Cardiac muscle cell (in vitro differentiated cells and primary cell): ENCODE measurements around the gene MCM9. TPM values are rescaled to one million over a fixed set of nuclear protein-coding genes. Genes with fewer than 3 reads are reported as not detected.

Source experiments
- DNase-seq, 2 donors: peaks; one replicate each; pipeline versions ENCODE4 v3.0.0 to v3.0.0-alpha.2; 2010 to 2017; ENCODE audit warnings: low read depth in 1 of 2, low spot score in 1 of 2
- H3K27ac ChIP-seq: fragments of 200-600 bp; sonication (generic); 2 replicates; pipeline ENCODE4 v1.5.1; 2016
- H3K27me3 ChIP-seq: fragments of 200-600 bp; sonication (generic); 2 replicates; pipeline ENCODE4 v1.6.0; 2016; ENCODE audit warnings: control low read depth
- H3K36me3 ChIP-seq: fragments of 200-600 bp; sonication (generic); 2 replicates; pipeline ENCODE4 v1.5.1; 2016; ENCODE audit warnings: control low read depth
- H3K4me1 ChIP-seq: fragments of 200-600 bp; sonication (generic); 2 replicates; pipeline ENCODE4 v1.8.1; 2017; ENCODE audit warnings: low read depth, mild to moderate bottlenecking, mixed run types
- H3K4me3 ChIP-seq: fragments of 200-600 bp; sonication (generic); 2 replicates; pipeline ENCODE4 v1.5.1; 2016; ENCODE audit warnings: mild to moderate bottlenecking
- H3K9me3 ChIP-seq: fragments of 200-600 bp; sonication (generic); 2 replicates; pipeline ENCODE4 v1.5.1; 2017; ENCODE audit warnings: low read depth, mild to moderate bottlenecking, control low read depth
- polyA plus RNA-seq: library from polyadenylated mRNA; unstranded; fragments of >200 nt; fragmentation: Nextera tagmentation; extraction: Ambion mirVana; gene quantifications from 2 replicates; pipeline ENCODE4 v1.2.1, GENCODE V29; 2016
- total RNA-seq: library from RNA; depleted of rRNA; stranded (reverse); fragments of >200 nt; gene quantifications from 2 replicates; pipeline ENCODE4 v1.2.3, GENCODE V29; 2016
- TF ChIP-seq, protein P1 (sequence below): IDR thresholded peaks from 2 replicates; pipeline ENCODE4 v1.5.1; 2012; ENCODE audit warnings: low read depth, mild to moderate bottlenecking, low read length

The MCM9 gene
- total and polyA plus RNA-seq, 2 experiments from 2014 or later = 7.0 to 10.1 TPM

- DNase-seq = no peak
- H3K4me1 ChIP-seq = peaks cover 20% of the 10 kb centered on the region
- no peaks in the 10 kb centered on the region for H3K36me3 ChIP-seq
- no peak overlapping the region for H3K27ac ChIP-seq
- H3K27me3 ChIP-seq = no peaks in the 10 kb centered on the region
- H3K9me3 ChIP-seq = no peaks in the 10 kb centered on the region
- TF ChIP-seq, protein P1, sequence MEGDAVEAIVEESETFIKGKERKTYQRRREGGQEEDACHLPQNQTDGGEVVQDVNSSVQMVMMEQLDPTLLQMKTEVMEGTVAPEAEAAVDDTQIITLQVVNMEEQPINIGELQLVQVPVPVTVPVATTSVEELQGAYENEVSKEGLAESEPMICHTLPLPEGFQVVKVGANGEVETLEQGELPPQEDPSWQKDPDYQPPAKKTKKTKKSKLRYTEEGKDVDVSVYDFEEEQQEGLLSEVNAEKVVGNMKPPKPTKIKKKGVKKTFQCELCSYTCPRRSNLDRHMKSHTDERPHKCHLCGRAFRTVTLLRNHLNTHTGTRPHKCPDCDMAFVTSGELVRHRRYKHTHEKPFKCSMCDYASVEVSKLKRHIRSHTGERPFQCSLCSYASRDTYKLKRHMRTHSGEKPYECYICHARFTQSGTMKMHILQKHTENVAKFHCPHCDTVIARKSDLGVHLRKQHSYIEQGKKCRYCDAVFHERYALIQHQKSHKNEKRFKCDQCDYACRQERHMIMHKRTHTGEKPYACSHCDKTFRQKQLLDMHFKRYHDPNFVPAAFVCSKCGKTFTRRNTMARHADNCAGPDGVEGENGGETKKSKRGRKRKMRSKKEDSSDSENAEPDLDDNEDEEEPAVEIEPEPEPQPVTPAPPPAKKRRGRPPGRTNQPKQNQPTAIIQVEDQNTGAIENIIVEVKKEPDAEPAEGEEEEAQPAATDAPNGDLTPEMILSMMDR = no peak
- H3K4me3 ChIP-seq = no peak overlapping the region
Observed at GRCh38 chr6:118890997-118891790, 43.8 kb downstream of the MCM9 start.

DNA sequence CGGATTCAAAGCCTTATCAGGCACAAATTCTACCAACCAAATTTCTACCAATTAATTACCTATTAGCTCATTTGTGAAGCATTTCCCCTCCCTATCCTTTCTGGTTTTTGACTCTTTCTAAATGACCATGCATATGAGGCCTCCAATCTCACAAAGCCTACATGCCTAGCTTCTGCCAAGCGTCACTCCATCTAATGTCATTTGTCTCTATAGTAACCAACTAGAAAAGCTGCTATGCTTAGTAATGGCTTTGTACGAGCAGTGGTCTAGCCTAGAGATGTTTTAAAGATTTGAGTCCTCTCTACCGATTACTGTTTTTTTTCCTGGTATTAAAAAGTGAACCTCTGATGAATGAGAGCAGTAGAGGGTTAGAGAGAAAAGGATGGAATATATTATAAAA lies 45.8 kb downstream of the MCM9 start:
- H3K27me3 ChIP-seq = no peaks in the 10 kb centered on the region
- no peak overlapping the region for H3K27ac ChIP-seq
- no peaks in the 10 kb centered on the region for H3K9me3 ChIP-seq
- TF ChIP-seq, protein P1 = no peak
- no peak overlapping the region for H3K4me3 ChIP-seq
- H3K36me3 ChIP-seq = no peaks in the 10 kb centered on the region
- H3K4me1 ChIP-seq = peaks cover 15% of the 10 kb centered on the region
- no peak for DNase-seq

- no peaks in the 10 kb centered on the region for H3K36me3 ChIP-seq
- H3K27ac ChIP-seq = no peak overlapping the region
- H3K4me1 ChIP-seq = peaks cover 3% of the 10 kb centered on the region
- no peak for DNase-seq
- TF ChIP-seq, protein P1 = no peak
- H3K9me3 ChIP-seq = no peaks in the 10 kb centered on the region
- no peak overlapping the region for H3K4me3 ChIP-seq
- H3K27me3 ChIP-seq = no peaks in the 10 kb centered on the region
Observed at GRCh38 chr6:118886641-118887040, 48.3 kb downstream of the MCM9 start.

- DNase-seq = no peak
- Histone ChIP-seq H3K4me1 (no peaks in the 10 kb centered on the region), H3K27ac (no peak overlapping the region), H3K9me3 (no peaks in the 10 kb centered on the region), H3K4me3 (no peak overlapping the region), H3K36me3 (no peaks in the 10 kb centered on the region), H3K27me3 (no peaks in the 10 kb centered on the region)
- TF ChIP-seq, protein P1 = no peak
Observed at GRCh38 chr6:118882314-118882905, 52.5 kb downstream of the MCM9 start.

GRCh38 chr6:118881440-118882313 lies 53.3 kb downstream of the MCM9 start:
- no peak overlapping the region for H3K4me3 ChIP-seq
- H3K27me3 ChIP-seq = no peaks in the 10 kb centered on the region
- DNase-seq = no peak
- H3K36me3 ChIP-seq = no peaks in the 10 kb centered on the region
- no peaks in the 10 kb centered on the region for H3K4me1 ChIP-seq
- no peaks in the 10 kb centered on the region for H3K9me3 ChIP-seq
- H3K27ac ChIP-seq = no peak overlapping the region
- TF ChIP-seq, protein P1 = no peak
